H1 (cell line): ENCODE data around the gene MRPL45. TPM values are rescaled to one million over a fixed set of nuclear protein-coding genes. Genes with fewer than 3 reads are reported as not detected.

Source experiments
- BCL11A ChIP-seq, 2 experiments: IDR thresholded peaks; one replicate each; pipeline ENCODE4 v1.6.1; 2011; ENCODE audit warnings: low read depth in 2 of 2, low read length in 2 of 2, mild to moderate bottlenecking in 2 of 2
- BRCA1 ChIP-seq: IDR thresholded peaks from 2 replicates; pipeline ENCODE4 v1.6.1; 2012; ENCODE audit warnings: low read depth, low read length, improper control_type of control experiment
- CBX8 ChIP-seq: fragments of 300-800, 300-1000 bp; sonication (generic); IDR thresholded peaks from 2 replicates; pipeline ENCODE4 v1.7.1; 2016; ENCODE audit warnings: low read depth, low read length, borderline replicate concordance
- KDM1A ChIP-seq: fragments of 200-600, 300-600 bp; sonication (generic); IDR thresholded peaks from 2 replicates; pipeline ENCODE4 v1.7.1; 2016; ENCODE audit warnings: mild to moderate bottlenecking, low read length, borderline replicate concordance
- POLR2AphosphoS5 ChIP-seq: IDR thresholded peaks from 2 replicates; pipeline ENCODE4 v1.6.1; 2011; ENCODE audit warnings: low read depth, low read length
- SIX5 ChIP-seq: IDR thresholded peaks from 2 replicates; pipeline ENCODE4 v1.6.1; 2011; ENCODE audit warnings: mild to moderate bottlenecking, low read depth, low read length
- SP4 ChIP-seq: IDR thresholded peaks from 2 replicates; pipeline ENCODE4 v1.6.1; 2012; ENCODE audit warnings: low read length, inconsistent platforms
- TCF12 ChIP-seq: IDR thresholded peaks from 2 replicates; pipeline ENCODE4 v1.6.1; 2011; ENCODE audit warnings: low read depth, mild to moderate bottlenecking, low read length
- TEAD4 ChIP-seq: IDR thresholded peaks from 2 replicates; pipeline ENCODE4 v1.6.1; 2012; ENCODE audit warnings: low read depth, low read length, inconsistent platforms, mixed read lengths
- USF2 ChIP-seq: IDR thresholded peaks from 2 replicates; pipeline ENCODE4 v1.6.1; 2011; ENCODE audit warnings: low read length, improper control_type of control experiment
- polyA plus RNA-seq, 7 experiments: library from polyadenylated mRNA; depleted of rRNA in 3 of 7; stranded (reverse) in 5 of 7; unstranded in 2 of 7; fragments of >200 nt in 5 of 7; fragments of 200-250 nt in 2 of 7; gene quantifications; 1 replicate in 5 of 7; 2 replicates in 1 of 7; 4 replicates in 1 of 7; pipeline versions ENCODE4 v1.2.1 to v1.2.3, GENCODE V29; 2011 to 2013; ENCODE audit warnings: missing spikeins in 2 of 7, mixed read lengths in 2 of 7
- total RNA-seq: library from RNA; stranded (reverse); fragmentation: NEBNext Ultra II Directional; extraction: Animal tissue kit (Norgen Biotek cat#: 25700); gene quantifications from 2 replicates; pipeline ENCODE4 v1.2.1, GENCODE V29; 2021

MRPL45 gene
- total and polyA plus RNA-seq, 2 of the 8 experiments (the other 6 are each of a cell fraction or from before 2014, with no cell fraction given), result 65.6 to 71.7 TPM

DNA sequence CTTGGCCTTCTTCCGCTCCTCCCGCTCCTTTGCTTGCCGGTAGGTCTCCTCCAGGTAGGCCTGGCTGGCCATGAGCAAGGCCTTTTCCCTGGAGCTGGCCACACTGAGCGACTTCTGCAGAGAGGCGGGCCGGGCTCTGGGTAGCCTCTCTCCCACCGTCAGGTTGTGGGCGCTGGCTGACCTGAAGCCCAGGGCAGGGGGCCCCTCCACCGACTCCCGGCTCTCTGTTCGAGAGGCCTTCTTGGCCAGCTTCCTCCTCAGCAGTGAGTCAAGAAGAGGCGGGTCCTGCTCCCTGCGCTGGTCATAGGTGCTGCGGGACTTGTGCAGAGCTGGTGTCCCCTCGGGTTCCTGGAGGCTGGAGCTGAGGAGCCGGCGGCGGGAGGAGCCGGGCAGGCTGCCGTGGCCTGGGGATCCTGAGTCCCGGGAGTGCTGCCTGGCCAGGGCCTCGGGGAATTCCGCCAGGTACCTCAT, 34.0 kb downstream of the MRPL45 start (continued):
- TF ChIP-seq USF2 (no peak), TCF12 (no peak), TEAD4 (no peak), SIX5 (no peak), SP4 (no peak), BCL11A (IDR thresholded peaks at IDR 0.05; ENCODE audit: low read depth in 2 of 2, low read length in 2 of 2) (no peak), POLR2AphosphoS5 (no peak), CBX8 (no peak), KDM1A (no peak), BRCA1 (no peak)
- TF ChIP-seq, all 59 proteins: peak for 0
